H9 (cell line): ENCODE measurements around the gene CLMP. TPM values are rescaled to one million over a fixed set of nuclear protein-coding genes. Genes with fewer than 3 reads are reported as not detected.
A peak's percentile ranks its signal among the peaks of the same experiment; 100 is the strongest.

ENCODE experiments used
- DNase-seq: peaks from one replicate; pipeline ENCODE4 v3.0.0-alpha.2; 2017
- H2AFZ ChIP-seq: one replicate; pipeline ENCODE4 v1.6.1; 2013; ENCODE audit warnings: mild to moderate bottlenecking, low read length, control low read depth, moderate library complexity
- H2AK5ac ChIP-seq: 2 replicates; pipeline ENCODE4 v1.6.1; 2013; ENCODE audit warnings: low read length, control low read depth, mixed read lengths; ENCODE audit not compliant: insufficient read length
- H2BK120ac ChIP-seq: one replicate; pipeline ENCODE4 v1.6.1; 2013; ENCODE audit warnings: low read depth, mild to moderate bottlenecking, low read length, control low read depth, inconsistent platforms; ENCODE audit not compliant: poor library complexity, severe bottlenecking
- H2BK12ac ChIP-seq: 2 replicates; pipeline ENCODE4 v1.6.1; 2013; ENCODE audit warnings: low read length, control low read depth, mixed read lengths, low read depth; ENCODE audit not compliant: insufficient read length
- H2BK15ac ChIP-seq: 2 replicates; pipeline ENCODE4 v1.6.1; 2013; ENCODE audit warnings: low read depth, low read length, control low read depth
- H2BK20ac ChIP-seq: one replicate; pipeline ENCODE4 v1.6.1; 2013; ENCODE audit warnings: low read depth, mild to moderate bottlenecking, low read length, control low read depth, inconsistent platforms; ENCODE audit not compliant: poor library complexity, severe bottlenecking
- H2BK5ac ChIP-seq: 2 replicates; pipeline ENCODE4 v1.6.1; 2013; ENCODE audit warnings: low read length, control low read depth, mixed read lengths; ENCODE audit not compliant: insufficient read length
- H3K14ac ChIP-seq: 2 replicates; pipeline ENCODE4 v1.6.1; 2013; ENCODE audit warnings: low read length, control low read depth; ENCODE audit not compliant: insufficient read depth
- H3K18ac ChIP-seq: 2 replicates; pipeline ENCODE4 v1.6.1; 2013; ENCODE audit warnings: low read depth, mild to moderate bottlenecking, mixed read lengths, low read length, control low read depth; ENCODE audit not compliant: insufficient read length
- H3K23ac ChIP-seq: 2 replicates; pipeline ENCODE4 v1.6.1; 2013; ENCODE audit warnings: low read length, control low read depth, mixed read lengths, low read depth; ENCODE audit not compliant: insufficient read length
- H3K23me2 ChIP-seq: 2 replicates; pipeline ENCODE4 v1.6.1; 2013; ENCODE audit warnings: low read depth, mild to moderate bottlenecking, mixed read lengths, low read length, control low read depth; ENCODE audit not compliant: insufficient read length, poor library complexity, severe bottlenecking
- H3K27ac ChIP-seq: 2 replicates; pipeline ENCODE4 v1.5.1; 2013; ENCODE audit warnings: low read length, control low read depth, mixed read lengths, low read depth; ENCODE audit not compliant: insufficient read length
- H3K27me3 ChIP-seq: 2 replicates; pipeline ENCODE4 v1.6.1; 2013; ENCODE audit warnings: low read length, control low read depth, inconsistent platforms; ENCODE audit not compliant: insufficient read depth
- H3K4ac ChIP-seq: 2 replicates; pipeline ENCODE4 v1.6.1; 2013; ENCODE audit warnings: low read depth, mild to moderate bottlenecking, control low read depth, inconsistent platforms, low read length, moderate library complexity
- H3K4me1 ChIP-seq: 2 replicates; pipeline ENCODE4 v1.6.1; 2013; ENCODE audit warnings: low read length, control low read depth, inconsistent platforms; ENCODE audit not compliant: insufficient read depth
- H3K4me2 ChIP-seq: 2 replicates; pipeline ENCODE4 v1.6.1; 2013; ENCODE audit warnings: low read length, control low read depth, mixed read lengths; ENCODE audit not compliant: insufficient read length, insufficient read depth
- H3K56ac ChIP-seq: 2 replicates; pipeline ENCODE4 v1.6.1; 2013; ENCODE audit warnings: low read depth, mild to moderate bottlenecking, mixed read lengths, low read length, control low read depth; ENCODE audit not compliant: insufficient read length
- H3K79me1 ChIP-seq: 2 replicates; pipeline ENCODE4 v1.6.1; 2013; ENCODE audit warnings: low read depth, mild to moderate bottlenecking, moderate library complexity, low read length, control low read depth, inconsistent platforms; ENCODE audit not compliant: insufficient read depth, poor library complexity, severe bottlenecking
- H3K79me2 ChIP-seq: 2 replicates; pipeline ENCODE4 v1.6.1; 2013; ENCODE audit warnings: low read length, control low read depth, inconsistent platforms; ENCODE audit not compliant: insufficient read depth
- H3K9ac ChIP-seq: 2 replicates; pipeline ENCODE4 v1.6.1; 2013; ENCODE audit warnings: low read length, control low read depth, mixed read lengths; ENCODE audit not compliant: insufficient read length; ENCODE audit errors: extremely low read depth
- H3K9me3 ChIP-seq: one replicate; pipeline ENCODE4 v1.6.1; 2013; ENCODE audit warnings: low read depth, low read length, inconsistent platforms; ENCODE audit not compliant: control insufficient read depth
- H3T11ph ChIP-seq: one replicate; pipeline ENCODE4 v1.6.1; 2013; ENCODE audit warnings: mild to moderate bottlenecking, low read length, control low read depth, inconsistent platforms
- H4K20me1 ChIP-seq: one replicate; pipeline ENCODE4 v1.6.1; 2013; ENCODE audit not compliant: control insufficient read depth, insufficient read length, insufficient read depth
- H4K5ac ChIP-seq: 2 replicates; pipeline ENCODE4 v1.6.1; 2013; ENCODE audit warnings: low read depth, mild to moderate bottlenecking, mixed read lengths, low read length, control low read depth; ENCODE audit not compliant: insufficient read length
- H4K8ac ChIP-seq: replicated peaks from 2 replicates; pipeline ENCODE4 v1.6.1; 2013; ENCODE audit warnings: low read length, control low read depth, mixed read lengths, low read depth; ENCODE audit not compliant: insufficient read length
- H4K91ac ChIP-seq: 2 replicates; pipeline ENCODE4 v1.6.1; 2013; ENCODE audit warnings: low read depth, mild to moderate bottlenecking, moderate library complexity, mixed read lengths, low read length, control low read depth; ENCODE audit not compliant: insufficient read length
- H3K27ac Mint-ChIP-seq, 3 experiments: 2 replicates in 2 of 3; 3 replicates in 1 of 3; pipeline ENCODE4 v1.8.0; 2020 to 2021; ENCODE audit warnings: mixed read lengths in 3 of 3, mild to moderate bottlenecking in 1 of 3, moderate library complexity in 1 of 3
- H3K27me3 Mint-ChIP-seq: 2 replicates; pipeline ENCODE4 v1.8.0; 2021; ENCODE audit warnings: low read depth, mild to moderate bottlenecking, moderate library complexity, mixed read lengths
- H3K36me3 Mint-ChIP-seq, 3 experiments: 2 replicates in 2 of 3; 3 replicates in 1 of 3; pipeline ENCODE4 v1.8.0; 2020 to 2021; ENCODE audit warnings: low read depth in 3 of 3, mixed read lengths in 3 of 3; ENCODE audit not compliant: insufficient read depth in 1 of 3
- H3K4me1 Mint-ChIP-seq, 2 experiments: 2 replicates each; pipeline ENCODE4 v1.8.0; 2020; ENCODE audit warnings: mixed read lengths in 2 of 2
- H3K4me3 Mint-ChIP-seq, 2 experiments: 2 replicates in 1 of 2; 3 replicates in 1 of 2; pipeline ENCODE4 v1.8.0; 2020 to 2021; ENCODE audit warnings: mild to moderate bottlenecking in 2 of 2, mixed read lengths in 2 of 2, moderate library complexity in 1 of 2
- H3K9me3 Mint-ChIP-seq, 2 experiments: 2 replicates in 1 of 2; 3 replicates in 1 of 2; pipeline ENCODE4 v1.8.0; 2020; ENCODE audit warnings: mild to moderate bottlenecking in 2 of 2, mixed read lengths in 2 of 2, moderate library complexity in 1 of 2
- CTCF ChIP-seq: fragments of 200-600 bp; sonication (generic); conservative IDR thresholded peaks from 3 replicates; pipeline ENCODE4 v1.8.0; 2021; ENCODE audit warnings: antibody characterized with exemption, mild to moderate bottlenecking
- WGBS: extraction: QIAGEN DNeasy Blood & Tissue Kit; methylation state at CpG from one replicate; pipeline ENCODE4 v1.1.7; 2013; ENCODE audit warnings: missing lambda C conversion rate, low lambda C conversion rate, mixed read lengths; ENCODE audit not compliant: insufficient read length; ENCODE audit errors: extremely low coverage; 5-methylcytosine and 5-hydroxymethylcytosine counted together
- total RNA-seq: library from RNA; stranded (reverse); gene quantifications from 2 replicates; pipeline ENCODE4 v1.2.1, GENCODE V29; 2021

The CLMP gene
- total RNA-seq, 1 experiment from 2014 or later = 13.8 TPM

GRCh38 chr11:123184531-123184930 is 10.5 kb downstream of the CLMP start:
- Histone ChIP-seq H3K79me1 (no peaks in the 10 kb centered on the region), H3K4ac (no peak overlapping the region), H2AFZ (no peak overlapping the region), H3K23ac (no peak overlapping the region), H4K5ac (no peak overlapping the region), H3K27me3 (no peaks in the 10 kb centered on the region), H3K4me1 (peaks cover 25% of the 10 kb centered on the region), H3K9ac (no peak overlapping the region), H3T11ph (no peak overlapping the region), H2BK15ac (no peak overlapping the region), H3K18ac (no peak overlapping the region), H3K9me3 (no peaks in the 10 kb centered on the region), H2BK120ac (no peak overlapping the region), H3K79me2 (no peaks in the 10 kb centered on the region), H3K56ac (no peak overlapping the region), H3K14ac (no peak overlapping the region), H4K20me1 (no peaks in the 10 kb centered on the region), H4K8ac (no peak overlapping the region), H3K23me2 (no peaks in the 10 kb centered on the region), H2BK20ac (no peak overlapping the region), H2BK5ac (no peak overlapping the region), H4K91ac (no peak overlapping the region), H2BK12ac (no peak overlapping the region), H3K4me2 (no peak overlapping the region), H3K27ac (no peak overlapping the region), H2AK5ac (no peak overlapping the region)
- peaks cover 66 to 76% of the 10 kb centered on the region in 2 experiments for H3K4me1 Mint-ChIP-seq
- TF ChIP-seq CTCF = no peak
- DNase-seq = no peak
- H3K36me3 Mint-ChIP-seq = peaks cover 4 to 11% (median 10%) of the 10 kb centered on the region in 3 experiments; a peak in 6 of 7 replicates
- H3K4me3 Mint-ChIP-seq = no peak overlapping the region; a peak in 1 of 5 replicates
- peak overlapping the region in 2 of 3 experiments; percentile 13 to 71; a peak in 2 of 7 replicates for H3K27ac Mint-ChIP-seq
- peaks cover 1% of the 10 kb centered on the region; the same call in 1 of the 2 replicates for H3K27me3 Mint-ChIP-seq
- H3K9me3 Mint-ChIP-seq = peaks cover 4 to 6% of the 10 kb centered on the region in 2 experiments; a peak in 3 of 5 replicates
- WGBS = no CpG with 5 or more reads among the region's 6 CpGs
